Activated CD4-positive, alpha-beta memory T cell treated with anti-CD3 and anti-CD28 coated beads, Interleukin-2, amount 10 ng/mL, durations not matched to agents 7 days and 5 days (primary cell): ENCODE data around the gene DHFR. TPM values are rescaled to one million over a fixed set of nuclear protein-coding genes. Genes with fewer than 3 reads are reported as not detected.
"Not testable (repeated sequence)": the region's sequence is repeated elsewhere in the genome, so short reads cannot be mapped to it uniquely, and the experiment has no call there.

Experiments
- CTCF ChIA-PET: fragments of 350-600 bp; sonication (Branson Sonifier 250); formaldehyde crosslinking; loops from one replicate; lab custom pipeline; 2021; ENCODE audit warnings: antibody characterized with exemption, inconsistent platforms; lab: Charles Lee
- POLR2A ChIA-PET: fragments of 350-600 bp; sonication (Branson Sonifier 250); formaldehyde crosslinking; loops from one replicate; lab custom pipeline; 2021; ENCODE audit warnings: antibody characterized with exemption; lab: Charles Lee
- DNase-seq: peaks from one replicate; pipeline ENCODE4 v3.0.0-alpha.2; 2020
- H3K27ac Mint-ChIP-seq: one replicate; pipeline ENCODE4 v1.8.0; 2021; ENCODE audit warnings: mild to moderate bottlenecking, mixed read lengths
- H3K27me3 Mint-ChIP-seq: one replicate; pipeline ENCODE4 v1.8.0; 2021; ENCODE audit warnings: mixed read lengths
- H3K36me3 Mint-ChIP-seq: one replicate; pipeline ENCODE4 v1.8.0; 2021; ENCODE audit warnings: low read depth, mixed read lengths
- H3K4me1 Mint-ChIP-seq: one replicate; pipeline ENCODE4 v1.8.0; 2021; ENCODE audit warnings: mixed read lengths
- H3K4me3 Mint-ChIP-seq: one replicate; pipeline ENCODE4 v1.8.0; 2021; ENCODE audit warnings: mild to moderate bottlenecking, mixed read lengths
- H3K9me3 Mint-ChIP-seq: one replicate; pipeline ENCODE4 v1.8.0; 2021; ENCODE audit warnings: mixed read lengths
- total RNA-seq, 2 experiments: library from RNA; stranded (reverse); gene quantifications; one replicate each; pipeline ENCODE4 v1.2.3, GENCODE V29; 2021

The DHFR gene
- total RNA-seq, 2 experiments from 2014 or later = 62.6 to 67.2 TPM

DNA sequence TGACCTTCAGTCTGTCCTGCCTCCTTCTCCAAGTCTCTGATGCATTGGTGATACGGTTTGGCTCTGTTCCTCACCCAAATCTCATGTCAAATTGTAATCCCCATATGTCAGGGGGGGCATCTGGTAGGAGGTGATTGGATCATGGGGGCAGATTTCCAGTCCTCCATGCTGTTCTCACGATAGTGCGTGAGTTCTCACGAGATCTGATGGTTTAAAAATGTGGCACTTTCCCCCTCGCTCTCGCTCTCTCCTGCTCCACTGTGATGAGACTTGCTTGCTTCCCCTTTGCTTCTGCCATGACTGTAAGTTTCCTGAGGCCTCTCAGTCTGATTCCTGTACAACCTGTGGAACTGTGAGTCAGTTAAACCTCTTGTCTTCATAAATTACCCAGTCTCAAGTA is 70.0 kb downstream of the DHFR start:
- POLR2A ChIA-PET = no interaction called here
- Mint-ChIP-seq H3K4me3 (no peak overlapping the region), H3K27ac (no peak overlapping the region), H3K36me3 (no peaks in the 10 kb centered on the region), H3K4me1 (no peaks in the 10 kb centered on the region), H3K9me3 (no peaks in the 10 kb centered on the region), H3K27me3 (peaks cover 7% of the 10 kb centered on the region)
- CTCF ChIA-PET = no interaction called here
- no peak for DNase-seq

DNA sequence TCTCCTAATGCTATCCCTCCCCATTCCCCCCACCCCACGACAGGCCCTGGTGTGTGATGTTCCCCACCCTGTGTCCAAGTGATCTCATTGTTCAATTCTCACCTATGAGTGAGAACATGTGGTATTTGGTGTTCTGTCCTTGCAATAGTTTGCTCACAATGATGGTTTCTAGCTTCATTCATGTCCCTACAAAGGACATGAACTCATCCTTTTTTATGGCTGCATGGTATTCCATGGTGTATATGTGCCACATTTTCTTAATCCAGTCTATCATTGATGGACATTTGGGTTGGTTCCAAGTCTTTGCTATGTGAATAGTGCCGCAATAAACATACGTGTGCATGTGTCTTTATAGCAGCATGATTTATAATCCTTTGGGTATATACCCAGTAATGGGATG is 74.5 kb downstream of the DHFR start:
- H3K9me3 Mint-ChIP-seq, H3K4me1 Mint-ChIP-seq, H3K27ac Mint-ChIP-seq, DNase-seq, CTCF ChIA-PET, H3K36me3 Mint-ChIP-seq, POLR2A ChIA-PET, H3K4me3 Mint-ChIP-seq: not testable (repeated sequence)
- peaks cover 26% of the 10 kb centered on the region for H3K27me3 Mint-ChIP-seq

DNA sequence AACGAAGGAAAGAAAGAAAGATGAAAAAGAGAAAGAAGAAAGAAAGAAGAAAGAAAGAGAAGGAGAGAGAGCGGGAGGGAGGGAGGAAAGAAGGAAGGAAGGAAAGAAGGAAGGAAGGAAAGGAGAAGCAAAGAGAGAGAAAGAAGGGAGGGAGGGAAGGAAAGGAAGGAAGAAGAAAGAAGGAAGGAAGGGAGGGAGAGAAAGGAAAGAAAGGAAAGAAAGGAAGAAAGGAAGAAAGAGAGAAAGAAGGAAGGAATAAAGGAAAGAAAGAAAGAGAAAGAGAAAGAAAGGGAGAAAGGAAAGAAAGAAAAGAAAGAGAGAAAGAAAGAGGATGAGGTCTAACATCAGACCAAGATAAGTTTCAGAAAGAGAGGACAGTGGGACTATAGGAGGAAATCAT is 75.7 kb downstream of the DHFR start:
- POLR2A ChIA-PET = no interaction called here
- peaks cover 4% of the 10 kb centered on the region for H3K4me1 Mint-ChIP-seq
- H3K9me3 Mint-ChIP-seq = no peaks in the 10 kb centered on the region
- no peak overlapping the region for H3K4me3 Mint-ChIP-seq
- no peak for DNase-seq
- peaks cover 28% of the 10 kb centered on the region for H3K27me3 Mint-ChIP-seq
- H3K27ac Mint-ChIP-seq = no peak overlapping the region
- CTCF ChIA-PET = no interaction called here
- H3K36me3 Mint-ChIP-seq = no peaks in the 10 kb centered on the region

DNA sequence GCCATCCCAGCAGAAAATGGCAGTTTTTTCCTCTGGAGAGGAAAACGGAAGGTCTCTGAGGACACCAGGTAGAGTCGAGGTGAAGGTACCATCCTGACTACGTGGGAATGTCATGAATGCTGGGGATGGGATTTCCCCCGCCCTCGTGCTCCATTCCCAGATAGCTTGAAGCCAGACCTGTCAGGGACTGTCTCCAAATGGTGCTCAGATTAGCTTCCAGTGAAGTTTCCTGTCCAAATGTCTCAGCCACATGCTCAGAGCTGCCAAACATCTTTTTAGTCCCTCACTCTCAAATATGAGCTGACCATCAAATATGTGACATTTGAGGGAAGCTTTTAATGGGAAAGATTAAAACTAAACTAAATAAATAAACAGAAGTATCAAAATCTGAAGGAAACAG is 77.1 kb downstream of the DHFR start:
- POLR2A ChIA-PET = no interaction called here
- no peak overlapping the region for H3K4me3 Mint-ChIP-seq
- CTCF ChIA-PET = no interaction called here
- H3K36me3 Mint-ChIP-seq = no peaks in the 10 kb centered on the region
- peaks cover 37% of the 10 kb centered on the region for H3K27me3 Mint-ChIP-seq
- no peak for DNase-seq
- H3K27ac Mint-ChIP-seq = no peak overlapping the region
- H3K4me1 Mint-ChIP-seq = peaks cover 4% of the 10 kb centered on the region
- H3K9me3 Mint-ChIP-seq = no peaks in the 10 kb centered on the region

DNA sequence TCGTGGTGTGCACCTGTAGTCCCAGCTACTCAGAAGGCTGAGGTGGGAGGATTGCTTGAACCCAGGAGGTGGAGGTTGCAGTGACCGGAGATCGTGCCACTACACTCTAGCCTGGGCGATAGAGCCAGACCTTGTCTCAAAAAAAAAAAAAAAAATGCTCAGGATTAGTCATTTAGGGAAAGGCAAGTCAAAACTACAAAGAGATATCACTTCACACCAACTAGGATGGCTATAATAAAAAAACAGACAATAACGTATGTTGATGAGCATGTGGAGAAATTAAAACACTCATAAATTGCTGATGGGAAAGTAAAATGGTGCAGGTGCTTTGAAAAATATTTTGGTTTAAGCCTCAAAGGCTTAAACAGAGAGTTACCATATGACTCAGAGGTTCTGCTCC is 78.4 kb downstream of the DHFR start:
- no peak for DNase-seq
- H3K4me3 Mint-ChIP-seq = no peak overlapping the region
- peaks cover 4% of the 10 kb centered on the region for H3K4me1 Mint-ChIP-seq
- ChIA-PET POLR2A (no interaction called here), CTCF (interaction anchor here (0.7 kb wide), 1 partner anchor 80 kb away, joined by 3 read pairs; no protein-coding TSS in a partner anchor)
- H3K27ac Mint-ChIP-seq = no peak overlapping the region
- H3K27me3 Mint-ChIP-seq = peaks cover 49% of the 10 kb centered on the region
- H3K36me3 Mint-ChIP-seq = no peaks in the 10 kb centered on the region
- H3K9me3 Mint-ChIP-seq = no peaks in the 10 kb centered on the region

Other genes starting within 250 kb of the DHFR start
- 10 to 100 TPM; 13.4 to 15.7 TPM for gene ZFYVE16, start 246.9 kb downstream of the DHFR start, total RNA-seq
- under 1 TPM in 1 of 2 experiments, not detected in 1; 0.28 TPM for gene FAM151B, start 166.9 kb downstream of the DHFR start, total RNA-seq
- not detected for gene ANKRD34B, start 84.7 kb downstream of the DHFR start, total RNA-seq
- 10 to 100 TPM; 20.1 to 21.2 TPM for gene MSH3, start 331 bp downstream of the DHFR start, total RNA-seq